Body of pancreas (tissue), 4 donors: ENCODE measurements around the gene CAMTA1.

Source experiments
- CTCF ChIP-seq, 7 experiments: fragments of 450-650 bp in 4 of 7; fragments of 200-600 bp in 3 of 7; sonication (generic) in 3 of 7; IDR thresholded peaks; one replicate each; pipeline ENCODE4 v1.5.1; 2016 to 2019; ENCODE audit warnings: antibody characterized with exemption in 7 of 7
- POLR2A ChIP-seq, 3 donors: fragments of 450-650 bp; IDR thresholded peaks; one replicate each; pipeline ENCODE4 v1.6.1; 2016; ENCODE audit warnings: antibody characterized with exemption in 3 of 3, mild to moderate bottlenecking in 2 of 3

GRCh38 chr1:7608628-7609305 is 823.5 kb downstream of the CAMTA1 start:
- no peak for TF ChIP-seq CTCF (IDR thresholded peaks at IDR 0.05)
- TF ChIP-seq POLR2A (IDR thresholded peaks at IDR 0.05): no peak
